ENCODE results near the gene YPEL3. TPM values are rescaled to one million over a fixed set of nuclear protein-coding genes. Genes with fewer than 3 reads are reported as not detected.

YPEL3 gene
- total RNA-seq, 3 donors from 2014 or later: 106 to 143 (median 114) TPM

DNA sequence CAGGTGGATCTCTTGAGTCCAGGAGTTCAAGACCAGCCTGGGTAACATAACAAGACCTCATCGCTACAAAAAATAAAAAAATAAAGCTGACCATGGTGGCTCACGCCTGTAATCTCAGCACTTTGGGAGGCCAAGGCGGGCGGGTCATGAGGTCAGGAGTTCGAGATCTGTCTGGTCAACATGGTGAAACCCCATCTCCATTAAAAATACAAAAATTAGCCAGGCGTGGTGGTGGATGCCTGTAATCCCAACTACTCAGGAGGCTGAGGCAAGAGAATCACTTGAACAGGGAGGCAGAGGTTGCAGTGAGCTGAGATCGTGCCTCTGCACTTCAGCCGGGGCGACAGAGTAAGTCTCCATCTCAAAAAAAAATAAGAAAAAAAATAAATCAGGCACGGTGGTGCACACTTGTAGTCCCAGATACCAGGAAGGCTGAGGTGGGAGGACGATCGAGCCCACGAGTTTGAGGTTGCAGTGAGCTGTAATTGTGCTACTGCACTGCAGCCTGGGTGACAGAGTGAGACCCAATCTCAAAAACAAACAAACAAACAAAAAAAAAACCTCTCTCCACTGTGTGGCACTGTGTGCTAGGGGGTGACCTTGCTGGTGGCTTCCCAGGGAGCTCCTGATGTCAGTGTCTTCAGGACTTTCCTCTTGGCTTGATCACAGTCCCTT, 46.8 kb upstream of the YPEL3 start:
- Histone ChIP-seq H3K36me3 (no peaks in the 10 kb centered on the region), H3K27ac (no peak overlapping the region), H3K9me3 (no peaks in the 10 kb centered on the region), H3K27me3 (no peaks in the 10 kb centered on the region), H3K4me3 (no peak overlapping the region), H3K4me1 (no peaks in the 10 kb centered on the region)
- DNase-seq (ENCODE audit: low spot score in 2 of 2): no peak
- intact Hi-C loops (cut with DNase I; ENCODE audit: low total_unique reads): no loop called here
- TF ChIP-seq POLR2A (IDR thresholded peaks at IDR 0.05): no peak
- TF ChIP-seq, protein P1, sequence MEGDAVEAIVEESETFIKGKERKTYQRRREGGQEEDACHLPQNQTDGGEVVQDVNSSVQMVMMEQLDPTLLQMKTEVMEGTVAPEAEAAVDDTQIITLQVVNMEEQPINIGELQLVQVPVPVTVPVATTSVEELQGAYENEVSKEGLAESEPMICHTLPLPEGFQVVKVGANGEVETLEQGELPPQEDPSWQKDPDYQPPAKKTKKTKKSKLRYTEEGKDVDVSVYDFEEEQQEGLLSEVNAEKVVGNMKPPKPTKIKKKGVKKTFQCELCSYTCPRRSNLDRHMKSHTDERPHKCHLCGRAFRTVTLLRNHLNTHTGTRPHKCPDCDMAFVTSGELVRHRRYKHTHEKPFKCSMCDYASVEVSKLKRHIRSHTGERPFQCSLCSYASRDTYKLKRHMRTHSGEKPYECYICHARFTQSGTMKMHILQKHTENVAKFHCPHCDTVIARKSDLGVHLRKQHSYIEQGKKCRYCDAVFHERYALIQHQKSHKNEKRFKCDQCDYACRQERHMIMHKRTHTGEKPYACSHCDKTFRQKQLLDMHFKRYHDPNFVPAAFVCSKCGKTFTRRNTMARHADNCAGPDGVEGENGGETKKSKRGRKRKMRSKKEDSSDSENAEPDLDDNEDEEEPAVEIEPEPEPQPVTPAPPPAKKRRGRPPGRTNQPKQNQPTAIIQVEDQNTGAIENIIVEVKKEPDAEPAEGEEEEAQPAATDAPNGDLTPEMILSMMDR (IDR thresholded peaks at IDR 0.05): no peak

DNA sequence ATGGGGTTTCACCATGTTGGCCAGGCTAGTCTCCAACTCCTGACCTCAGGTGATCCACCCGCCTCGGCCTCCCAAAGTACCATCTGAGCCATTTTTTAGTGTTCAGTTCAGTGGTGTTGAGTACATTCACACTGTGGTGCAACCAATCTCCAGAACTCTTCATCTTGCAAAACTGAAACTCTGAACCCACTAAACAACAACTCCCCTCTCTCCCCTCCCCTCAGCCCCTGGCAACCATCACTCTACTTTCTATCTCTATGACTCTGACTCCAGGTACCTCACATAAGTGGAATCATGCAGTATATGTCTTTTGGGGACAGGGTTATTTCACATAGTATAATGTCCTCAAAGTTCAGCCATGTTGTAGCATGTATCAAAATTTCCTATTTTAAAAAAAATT, 45.7 kb upstream of the YPEL3 start:
- intact Hi-C loops (cut with DNase I; ENCODE audit: low total_unique reads): no loop called here
- no peaks in the 10 kb centered on the region for H3K27me3 ChIP-seq
- no peak overlapping the region for H3K27ac ChIP-seq
- DNase-seq (ENCODE audit: low spot score in 2 of 2): no peak
- H3K4me1 ChIP-seq: no peaks in the 10 kb centered on the region
- no peak for TF ChIP-seq POLR2AphosphoS5 (IDR thresholded peaks at IDR 0.05)
- TF ChIP-seq, protein P1 (IDR thresholded peaks at IDR 0.05): no peak
- TF ChIP-seq POLR2A (IDR thresholded peaks at IDR 0.05): no peak
- no peak overlapping the region for H3K4me3 ChIP-seq
- no peaks in the 10 kb centered on the region for H3K9me3 ChIP-seq
- no peaks in the 10 kb centered on the region for H3K36me3 ChIP-seq

- TF ChIP-seq, protein P1 (IDR thresholded peaks at IDR 0.05): no peak
- TF ChIP-seq POLR2A (IDR thresholded peaks at IDR 0.05) (no peak), POLR2AphosphoS5 (IDR thresholded peaks at IDR 0.05) (no peak)
- no peaks in the 10 kb centered on the region for H3K4me1 ChIP-seq
- no peaks in the 10 kb centered on the region for H3K27me3 ChIP-seq
- H3K9me3 ChIP-seq: no peaks in the 10 kb centered on the region
- H3K36me3 ChIP-seq: no peaks in the 10 kb centered on the region
- H3K4me3 ChIP-seq: no peak overlapping the region
- DNase-seq (ENCODE audit: low spot score in 2 of 2): no peak
- intact Hi-C loops (cut with DNase I; ENCODE audit: low total_unique reads): no loop called here
- H3K27ac ChIP-seq: no peak overlapping the region
These were observed 43.8 kb upstream of the YPEL3 start for GRCh38 chr16:30139583-30140481.

- Histone ChIP-seq H3K27me3 (no peaks in the 10 kb centered on the region), H3K27ac (no peak overlapping the region), H3K9me3 (no peaks in the 10 kb centered on the region), H3K4me1 (no peaks in the 10 kb centered on the region), H3K36me3 (no peaks in the 10 kb centered on the region), H3K4me3 (no peak overlapping the region)
- no peak for DNase-seq (ENCODE audit: low spot score in 2 of 2)
- TF ChIP-seq, protein P1 (IDR thresholded peaks at IDR 0.05): no peak
- TF ChIP-seq POLR2AphosphoS5 (IDR thresholded peaks at IDR 0.05): no peak
- intact Hi-C loops (cut with DNase I; ENCODE audit: low total_unique reads): no loop called here
These were observed 41.9 kb upstream of the YPEL3 start for GRCh38 chr16:30137897-30138296.

DNA sequence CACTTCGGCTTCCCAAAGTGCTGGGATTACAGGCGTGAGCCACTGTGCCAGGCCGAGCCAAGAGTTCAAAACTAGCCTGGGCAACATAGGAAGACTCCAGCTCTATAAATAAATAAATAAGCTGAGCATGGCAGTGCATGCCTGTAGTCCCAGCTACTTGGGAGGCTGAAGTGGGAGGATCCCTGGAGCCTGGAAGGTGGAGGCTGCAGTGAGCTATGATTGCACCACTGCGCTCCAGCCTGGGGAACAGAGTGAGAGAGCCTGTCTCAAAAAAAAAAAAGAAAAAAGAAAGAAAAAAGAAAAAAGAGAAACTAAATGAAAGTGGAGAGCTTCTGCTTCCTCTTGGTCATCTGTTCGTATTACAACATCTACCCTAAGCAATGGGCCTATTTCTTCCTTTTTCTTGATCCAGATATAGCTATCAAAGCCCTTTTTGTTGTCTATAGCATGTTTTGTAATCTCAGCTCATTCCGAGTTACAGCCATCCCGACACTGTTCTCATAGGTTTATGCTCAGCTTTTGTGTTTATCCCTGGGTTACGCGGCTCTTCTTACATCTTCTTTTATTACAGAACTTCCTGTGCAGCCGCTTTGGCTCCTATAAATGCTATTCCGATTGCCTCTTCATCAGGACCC, 41.1 kb upstream of the YPEL3 start:
- DNase-seq (ENCODE audit: low spot score in 2 of 2): no peak
- Histone ChIP-seq H3K4me1 (no peaks in the 10 kb centered on the region), H3K27me3 (no peaks in the 10 kb centered on the region), H3K36me3 (no peaks in the 10 kb centered on the region), H3K4me3 (no peak overlapping the region), H3K27ac (no peak overlapping the region), H3K9me3 (no peaks in the 10 kb centered on the region)
- intact Hi-C loops (cut with DNase I; ENCODE audit: low total_unique reads): no loop called here
- TF ChIP-seq, protein P1 (IDR thresholded peaks at IDR 0.05): no peak
- no peak for TF ChIP-seq POLR2A (IDR thresholded peaks at IDR 0.05)
- TF ChIP-seq POLR2AphosphoS5 (IDR thresholded peaks at IDR 0.05): no peak
